Measurements from ENCODE around the gene CSF1R. TPM values are rescaled to one million over a fixed set of nuclear protein-coding genes. Genes with fewer than 3 reads are reported as not detected.

Gene CSF1R
- polyA plus RNA-seq, 1 donor (not counting 4 experiments of a cell fraction or from before 2014, with no cell fraction given), result not detected

DNA sequence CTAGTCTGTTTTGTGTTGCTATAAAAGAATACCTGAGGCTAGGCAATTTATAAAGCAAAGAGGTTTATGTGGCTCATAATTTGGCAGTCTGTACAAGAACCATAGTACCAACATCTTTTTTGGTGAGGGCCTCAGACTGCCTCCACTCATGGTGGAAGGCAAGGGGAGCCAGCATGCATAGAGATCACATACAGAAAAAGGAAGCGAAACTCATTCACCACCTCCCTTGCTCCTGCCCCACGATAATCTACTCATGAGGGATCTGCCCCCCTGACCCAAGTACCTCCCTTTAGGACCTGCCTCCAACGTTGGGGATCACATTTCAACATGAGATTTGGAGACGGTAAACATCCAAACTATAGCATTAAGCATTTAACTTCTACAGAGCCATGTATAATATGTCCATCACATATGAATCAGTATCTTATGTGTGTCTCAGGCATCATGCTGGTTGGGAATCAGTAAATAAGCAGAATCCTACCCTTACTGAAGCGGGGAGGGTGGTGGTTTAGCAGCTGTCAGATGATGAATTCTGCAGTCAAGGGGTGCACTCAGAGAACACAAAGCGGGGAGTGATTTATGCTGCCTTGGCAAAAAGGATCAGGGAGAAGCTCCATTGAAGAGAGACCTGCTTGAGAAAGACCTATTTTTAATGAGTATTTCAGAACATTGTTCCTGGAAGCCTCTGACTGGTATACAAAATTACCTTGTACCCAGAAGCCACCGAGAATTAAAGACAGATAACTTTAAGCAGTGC, 51.0 kb downstream of the CSF1R start:
- H3K9me1 ChIP-seq (ENCODE audit: control insufficient read depth, extremely low read depth, insufficient read depth, low read length), result no peaks in the 10 kb centered on the region
- FAIRE-seq (no peak), DNase-seq (ENCODE audit: low read depth, low spot score) (no peak)
- peaks cover 18% of the 10 kb centered on the region for H3K4me1 ChIP-seq (ENCODE audit: control insufficient read depth, extremely low read depth, insufficient read depth, low read length)
- peaks cover 10% of the 10 kb centered on the region for H3K79me2 ChIP-seq (ENCODE audit: control insufficient read depth, insufficient read depth, low read length)
- peak overlapping the region; percentile 59 for H3K27ac ChIP-seq (ENCODE audit: control insufficient read depth, insufficient read depth, low read length)
- H3K4me2 ChIP-seq (ENCODE audit: control insufficient read depth, extremely low read depth, insufficient read depth, low read depth, low read length), result no peak overlapping the region
- peaks cover 3% of the 10 kb centered on the region for H4K20me1 ChIP-seq (ENCODE audit: control insufficient read depth, extremely low read depth, insufficient read depth, low read length)
- no peak overlapping the region for H3K4me3 ChIP-seq (ENCODE audit: control insufficient read depth in 2 of 3, extremely low read depth in 1 of 3, insufficient read depth in 2 of 3, low read depth in 1 of 3, low read length in 3 of 3)
- dilution Hi-C loops (cut with MboI; ENCODE audit: extremely low pct_ligation_motif_present, low sequenced_read_pairs), result no loop called here
- no peak for TF ChIP-seq EZH2 (IDR thresholded peaks at IDR 0.05; ENCODE audit: low read length)
- no peak for TF ChIP-seq CTCF (optimal IDR thresholded peaks at IDR 0.05 in 1 of 3, IDR thresholded peaks at IDR 0.05 in 1 of 3, conservative IDR thresholded peaks at IDR 0.05 in 1 of 3; ENCODE audit: extremely low read depth in 1 of 3, insufficient read depth in 2 of 3, low read length in 3 of 3)
- no peak overlapping the region for H2AFZ ChIP-seq (ENCODE audit: control insufficient read depth, low read length)
- no peaks in the 10 kb centered on the region for H3K9me3 ChIP-seq (ENCODE audit: control insufficient read depth, low read depth, low read length)
- H3K36me3 ChIP-seq (ENCODE audit: control insufficient read depth in 2 of 2, extremely low read depth in 1 of 2, insufficient read depth in 2 of 2, low read length in 2 of 2), result peaks cover 40 to 43% of the 10 kb centered on the region in 2 experiments
- H3K9ac ChIP-seq (ENCODE audit: control insufficient read depth, extremely low read depth, insufficient read depth, low read length), result no peak overlapping the region
- H3K27me3 ChIP-seq (ENCODE audit: control insufficient read depth, extremely low read depth, insufficient read depth, low read length), result no peaks in the 10 kb centered on the region

DNA sequence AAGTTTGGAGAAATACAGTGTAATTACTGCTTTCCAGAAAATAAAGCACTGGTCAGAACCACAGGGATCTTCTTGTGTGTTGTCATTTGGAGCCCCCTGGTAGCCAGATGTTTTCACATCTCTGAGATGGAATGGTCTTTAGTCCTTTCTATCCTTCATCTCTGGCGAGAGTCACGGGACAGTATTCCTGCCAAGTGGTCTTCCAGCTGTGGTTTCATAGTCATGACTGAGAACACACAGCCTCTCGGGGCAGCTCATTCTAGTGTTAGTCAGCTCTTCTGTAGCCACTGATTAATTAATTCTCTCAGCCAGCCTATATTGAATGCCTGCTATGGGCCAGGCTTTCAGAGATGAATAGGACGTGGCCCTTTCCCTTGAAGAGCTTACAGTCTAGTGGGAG, 51.7 kb downstream of the CSF1R start:
- Histone ChIP-seq H3K27me3 (ENCODE audit: control insufficient read depth, extremely low read depth, insufficient read depth, low read length) (no peaks in the 10 kb centered on the region), H3K9me3 (ENCODE audit: control insufficient read depth, low read depth, low read length) (no peaks in the 10 kb centered on the region), H3K79me2 (ENCODE audit: control insufficient read depth, insufficient read depth, low read length) (peaks cover 10% of the 10 kb centered on the region), H3K36me3 (ENCODE audit: control insufficient read depth in 2 of 2, extremely low read depth in 1 of 2, insufficient read depth in 2 of 2, low read length in 2 of 2) (peaks cover 42 to 44% of the 10 kb centered on the region in 2 experiments), H3K4me1 (ENCODE audit: control insufficient read depth, extremely low read depth, insufficient read depth, low read length) (peaks cover 18% of the 10 kb centered on the region), H3K4me2 (ENCODE audit: control insufficient read depth, extremely low read depth, insufficient read depth, low read depth, low read length) (no peak overlapping the region), H2AFZ (ENCODE audit: control insufficient read depth, low read length) (no peak overlapping the region), H3K9me1 (ENCODE audit: control insufficient read depth, extremely low read depth, insufficient read depth, low read length) (no peaks in the 10 kb centered on the region), H4K20me1 (ENCODE audit: control insufficient read depth, extremely low read depth, insufficient read depth, low read length) (peaks cover 3% of the 10 kb centered on the region), H3K27ac (ENCODE audit: control insufficient read depth, insufficient read depth, low read length) (no peak overlapping the region), H3K4me3 (ENCODE audit: control insufficient read depth in 2 of 3, extremely low read depth in 1 of 3, insufficient read depth in 2 of 3, low read depth in 1 of 3, low read length in 3 of 3) (no peak overlapping the region), H3K9ac (ENCODE audit: control insufficient read depth, extremely low read depth, insufficient read depth, low read length) (no peak overlapping the region)
- DNase-seq (ENCODE audit: low read depth, low spot score) (no peak), FAIRE-seq (no peak)
- TF ChIP-seq EZH2 (IDR thresholded peaks at IDR 0.05; ENCODE audit: low read length) (no peak), CTCF (optimal IDR thresholded peaks at IDR 0.05 in 1 of 3, IDR thresholded peaks at IDR 0.05 in 1 of 3, conservative IDR thresholded peaks at IDR 0.05 in 1 of 3; ENCODE audit: extremely low read depth in 1 of 3, insufficient read depth in 2 of 3, low read length in 3 of 3) (no peak)
- dilution Hi-C loops (cut with MboI; ENCODE audit: extremely low pct_ligation_motif_present, low sequenced_read_pairs), result loop anchor here (5.0 kb wide), 1 partner anchor 38 kb away; no protein-coding TSS in a partner anchor
